Gastroesophageal sphincter (tissue), 3 donors: ENCODE results near the gene NBEA.

Experiments
- EP300 ChIP-seq: sonication (generic); formaldehyde crosslinking; IDR thresholded peaks from one replicate; pipeline ENCODE4 v1.6.1; 2017; ENCODE audit warnings: antibody characterized with exemption, mild to moderate bottlenecking
- POLR2A ChIP-seq, 2 donors: fragments of 450-650 bp; IDR thresholded peaks; one replicate each; pipeline ENCODE4 v1.6.1; 2017; ENCODE audit warnings: antibody characterized with exemption in 2 of 2, mild to moderate bottlenecking in 2 of 2, moderate library complexity in 1 of 2
- POLR2AphosphoS5 ChIP-seq: sonication (generic); formaldehyde crosslinking; IDR thresholded peaks from one replicate; pipeline ENCODE4 v1.6.1; 2017; ENCODE audit warnings: antibody characterized with exemption
- TF ChIP-seq, protein P1 (sequence below), 4 experiments: fragments of 200-600 bp in 2 of 4; fragments of 450-650 bp in 2 of 4; sonication (generic) in 1 of 4; IDR thresholded peaks; one replicate each; pipeline ENCODE4 v1.5.1; 2017 to 2019; ENCODE audit warnings: antibody characterized with exemption in 4 of 4, mild to moderate bottlenecking in 2 of 4, moderate library complexity in 2 of 4

DNA sequence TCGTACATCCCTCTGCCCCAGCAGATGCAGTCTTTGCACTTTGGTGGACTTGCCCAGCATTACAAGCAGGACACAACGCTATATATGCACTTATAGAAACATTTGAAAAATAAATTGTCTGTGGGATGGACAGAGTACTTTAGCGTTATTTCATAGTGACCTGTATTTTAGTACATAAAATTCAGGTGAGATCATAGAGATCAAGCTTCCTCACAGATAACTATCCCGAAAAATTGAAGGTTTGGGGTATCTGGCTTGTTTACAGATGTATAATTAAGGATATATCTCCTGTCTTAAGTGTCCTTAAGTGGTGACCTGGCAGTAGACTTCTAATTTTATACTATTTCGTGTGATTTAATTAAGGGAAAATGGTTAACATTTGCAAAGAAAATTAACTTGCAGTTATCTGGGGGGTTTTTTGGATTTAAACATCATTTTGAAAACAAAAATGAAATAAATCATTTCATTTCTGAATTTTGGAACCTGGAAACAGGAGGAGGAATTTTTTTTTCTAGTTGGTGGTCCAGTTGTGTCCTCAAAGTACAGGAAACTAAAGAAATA, 535.4 kb downstream of the NBEA start:
- TF ChIP-seq, protein P1, sequence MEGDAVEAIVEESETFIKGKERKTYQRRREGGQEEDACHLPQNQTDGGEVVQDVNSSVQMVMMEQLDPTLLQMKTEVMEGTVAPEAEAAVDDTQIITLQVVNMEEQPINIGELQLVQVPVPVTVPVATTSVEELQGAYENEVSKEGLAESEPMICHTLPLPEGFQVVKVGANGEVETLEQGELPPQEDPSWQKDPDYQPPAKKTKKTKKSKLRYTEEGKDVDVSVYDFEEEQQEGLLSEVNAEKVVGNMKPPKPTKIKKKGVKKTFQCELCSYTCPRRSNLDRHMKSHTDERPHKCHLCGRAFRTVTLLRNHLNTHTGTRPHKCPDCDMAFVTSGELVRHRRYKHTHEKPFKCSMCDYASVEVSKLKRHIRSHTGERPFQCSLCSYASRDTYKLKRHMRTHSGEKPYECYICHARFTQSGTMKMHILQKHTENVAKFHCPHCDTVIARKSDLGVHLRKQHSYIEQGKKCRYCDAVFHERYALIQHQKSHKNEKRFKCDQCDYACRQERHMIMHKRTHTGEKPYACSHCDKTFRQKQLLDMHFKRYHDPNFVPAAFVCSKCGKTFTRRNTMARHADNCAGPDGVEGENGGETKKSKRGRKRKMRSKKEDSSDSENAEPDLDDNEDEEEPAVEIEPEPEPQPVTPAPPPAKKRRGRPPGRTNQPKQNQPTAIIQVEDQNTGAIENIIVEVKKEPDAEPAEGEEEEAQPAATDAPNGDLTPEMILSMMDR (IDR thresholded peaks at IDR 0.05) = no peak
- no peak for TF ChIP-seq POLR2A (IDR thresholded peaks at IDR 0.05)
- TF ChIP-seq EP300 = no peak
- TF ChIP-seq POLR2AphosphoS5 = no peak
